ENCODE measurements around the gene GPER1. TPM values are rescaled to one million over a fixed set of nuclear protein-coding genes. Genes with fewer than 3 reads are reported as not detected.

The GPER1 gene
- total RNA-seq, 1 experiment from 2014 or later = not detected

- peaks cover 3 to 11% of the 10 kb centered on the region in 2 experiments for H3K4me1 Mint-ChIP-seq
- no peak overlapping the region for H4K8ac ChIP-seq (replicated peaks; ENCODE audit: insufficient read length, low read depth, low read length)
- H4K5ac ChIP-seq (ENCODE audit: insufficient read length, low read depth, low read length) = no peak overlapping the region
- H3K27ac Mint-ChIP-seq = no peak overlapping the region; a peak in 3 of 7 replicates
- no peak overlapping the region for H3T11ph ChIP-seq (ENCODE audit: low read length)
- H3K56ac ChIP-seq (ENCODE audit: insufficient read length, low read depth, low read length) = no peak overlapping the region
- no peaks in the 10 kb centered on the region for H3K79me1 ChIP-seq (ENCODE audit: insufficient read depth, low read depth, low read length, poor library complexity, severe bottlenecking)
- H3K9me3 Mint-ChIP-seq = peaks cover 9 to 10% of the 10 kb centered on the region in 2 experiments
- WGBS (ENCODE audit: extremely low coverage, insufficient read length, low lambda C conversion rate) = no CpG with 5 or more reads among the region's 30 CpGs
- no peak overlapping the region for H3K4me2 ChIP-seq (ENCODE audit: insufficient read depth, insufficient read length, low read length)
- H3K4me1 ChIP-seq (ENCODE audit: insufficient read depth, low read length) = no peaks in the 10 kb centered on the region
- H4K91ac ChIP-seq (ENCODE audit: insufficient read length, low read depth, low read length) = no peak overlapping the region
- H2BK12ac ChIP-seq (ENCODE audit: insufficient read length, low read depth, low read length) = no peak overlapping the region
- H3K14ac ChIP-seq (ENCODE audit: insufficient read depth, low read length) = no peak overlapping the region; the same call in 1 of the 2 replicates
- H3K27me3 ChIP-seq (ENCODE audit: insufficient read depth, low read length) = no peaks in the 10 kb centered on the region
- no peak overlapping the region for H2AK5ac ChIP-seq (ENCODE audit: insufficient read length, low read length)
- no peak for DNase-seq
- H3K9ac ChIP-seq (ENCODE audit: extremely low read depth, insufficient read length, low read length) = no peak overlapping the region
- peaks cover 4 to 9% (median 9%) of the 10 kb centered on the region in 3 experiments; a peak in 6 of 7 replicates for H3K36me3 Mint-ChIP-seq (ENCODE audit: insufficient read depth in 1 of 3, low read depth in 3 of 3)
- H4K20me1 ChIP-seq (ENCODE audit: control insufficient read depth, insufficient read depth, insufficient read length) = peaks cover 5% of the 10 kb centered on the region
- H3K9me3 ChIP-seq (ENCODE audit: control insufficient read depth, low read depth, low read length) = no peaks in the 10 kb centered on the region
- H3K27ac ChIP-seq (ENCODE audit: insufficient read length, low read depth, low read length) = no peak overlapping the region
- no peak overlapping the region for H2BK15ac ChIP-seq (ENCODE audit: low read depth, low read length)
- peaks cover 3% of the 10 kb centered on the region; the same call in 1 of the 2 replicates for H3K27me3 Mint-ChIP-seq (ENCODE audit: low read depth)
- H2BK5ac ChIP-seq (ENCODE audit: insufficient read length, low read length) = no peak overlapping the region
- H3K23ac ChIP-seq (ENCODE audit: insufficient read length, low read depth, low read length) = no peak overlapping the region
- no peak for TF ChIP-seq CTCF (conservative IDR thresholded peaks at IDR 0.05)
- no peak overlapping the region for H2AFZ ChIP-seq (ENCODE audit: low read length)
- no peak overlapping the region for H3K4ac ChIP-seq (ENCODE audit: low read depth, low read length)
- no peaks in the 10 kb centered on the region for H3K79me2 ChIP-seq (ENCODE audit: insufficient read depth, low read length)
- no peaks in the 10 kb centered on the region for H3K23me2 ChIP-seq (ENCODE audit: insufficient read length, low read depth, low read length, poor library complexity, severe bottlenecking)
- no peak overlapping the region for H3K18ac ChIP-seq (ENCODE audit: insufficient read length, low read depth, low read length)
- H2BK120ac ChIP-seq (ENCODE audit: low read depth, low read length, poor library complexity, severe bottlenecking) = no peak overlapping the region
- H3K4me3 Mint-ChIP-seq = no peak overlapping the region
- H2BK20ac ChIP-seq (ENCODE audit: low read depth, low read length, poor library complexity, severe bottlenecking) = no peak overlapping the region
Measured at GRCh38 chr7:1074593-1075431, 13.1 kb upstream of the GPER1 start.

Data from H9 (cell line).